HG03196 (cell line): ENCODE data around the gene TARS1.
"Not testable (repeated sequence)": the region's sequence is repeated elsewhere in the genome, so short reads cannot be mapped to it uniquely, and the experiment has no call there.

Experiments
- ATAC-seq: cut with Tn5 transposase; IDR thresholded peaks from one replicate; pipeline ENCODE4 v1.9.1; 2021; ENCODE audit not compliant: unreplicated experiment

The TARS1 gene

DNA sequence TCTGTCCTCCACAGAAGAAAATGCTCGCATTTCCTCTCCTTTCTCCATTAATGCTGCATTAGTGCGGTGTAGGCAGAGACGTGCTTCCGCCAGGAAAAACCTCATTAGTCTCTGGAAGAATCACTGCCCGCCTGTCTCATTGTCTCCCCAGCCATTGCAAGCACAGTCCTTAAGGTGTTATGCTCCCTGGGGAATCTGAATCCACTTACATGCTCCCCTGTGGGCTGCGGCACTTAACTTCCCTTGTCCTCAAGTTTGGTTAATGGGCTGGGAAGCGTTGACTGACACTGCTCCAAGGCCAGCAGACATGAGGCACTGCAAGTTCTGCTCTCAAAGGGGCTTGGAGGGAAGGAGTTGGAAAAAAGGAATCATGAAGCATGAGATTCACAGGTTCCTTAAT is 41.6 kb downstream of the TARS1 start:
- no peak for ATAC-seq

DNA sequence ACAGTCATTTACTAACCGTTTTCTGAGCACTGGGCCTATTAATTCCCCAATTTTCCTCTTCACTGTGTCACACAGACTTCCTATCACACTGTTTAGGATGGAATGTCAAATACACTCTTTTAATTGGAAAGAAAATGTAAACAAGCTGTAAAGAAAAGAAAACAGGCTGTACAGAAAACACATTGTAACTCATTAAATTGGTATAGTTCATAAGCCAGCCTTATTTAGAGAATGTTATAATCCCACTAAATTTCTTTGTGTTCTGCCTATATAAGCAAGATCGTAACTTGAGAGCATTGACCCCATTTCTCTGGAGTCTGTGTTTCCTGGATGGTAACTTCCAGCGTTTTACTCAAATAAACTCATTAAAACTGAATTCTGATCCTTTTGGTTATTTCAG is 46.5 kb downstream of the TARS1 start:
- no peak for ATAC-seq

DNA sequence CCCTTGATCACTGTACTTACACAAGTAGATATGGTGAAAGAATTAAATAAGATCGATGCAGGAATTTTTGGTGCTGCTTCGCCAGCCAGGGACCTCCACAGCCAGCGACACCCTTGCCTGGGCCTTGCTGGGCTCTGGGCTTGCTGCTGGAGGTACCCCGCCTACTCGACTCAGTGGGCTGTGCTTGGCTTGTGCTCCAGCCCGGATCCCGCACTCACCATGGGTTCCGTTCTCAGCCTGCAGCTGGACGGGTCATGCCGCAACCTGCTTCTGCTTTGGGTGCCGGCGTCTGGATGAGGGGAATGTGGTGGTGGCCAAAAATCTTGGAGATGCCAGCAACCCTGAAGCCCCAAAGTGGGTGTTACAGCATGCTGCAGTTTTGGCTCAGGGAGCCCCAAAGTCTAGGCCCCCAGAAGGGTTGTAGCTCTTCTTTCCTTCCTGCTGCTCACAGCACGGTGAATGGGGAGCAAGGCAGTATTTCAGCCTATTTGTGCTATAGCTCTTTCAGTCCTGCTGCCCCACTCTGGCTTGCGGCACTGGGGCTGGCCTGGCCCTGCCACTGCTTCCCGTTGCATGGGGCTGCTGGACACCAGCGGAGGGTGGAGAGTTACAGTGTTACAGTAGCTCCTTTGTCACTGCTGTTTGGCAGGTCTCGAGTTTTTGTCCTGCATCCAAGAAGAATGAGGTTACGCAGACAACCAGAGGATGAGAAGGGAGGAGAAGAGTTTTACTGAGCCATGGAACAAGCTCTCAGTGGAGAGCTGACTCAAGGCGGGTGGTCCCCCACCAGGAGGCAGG is 48.0 kb downstream of the TARS1 start:
- no peak for ATAC-seq

DNA sequence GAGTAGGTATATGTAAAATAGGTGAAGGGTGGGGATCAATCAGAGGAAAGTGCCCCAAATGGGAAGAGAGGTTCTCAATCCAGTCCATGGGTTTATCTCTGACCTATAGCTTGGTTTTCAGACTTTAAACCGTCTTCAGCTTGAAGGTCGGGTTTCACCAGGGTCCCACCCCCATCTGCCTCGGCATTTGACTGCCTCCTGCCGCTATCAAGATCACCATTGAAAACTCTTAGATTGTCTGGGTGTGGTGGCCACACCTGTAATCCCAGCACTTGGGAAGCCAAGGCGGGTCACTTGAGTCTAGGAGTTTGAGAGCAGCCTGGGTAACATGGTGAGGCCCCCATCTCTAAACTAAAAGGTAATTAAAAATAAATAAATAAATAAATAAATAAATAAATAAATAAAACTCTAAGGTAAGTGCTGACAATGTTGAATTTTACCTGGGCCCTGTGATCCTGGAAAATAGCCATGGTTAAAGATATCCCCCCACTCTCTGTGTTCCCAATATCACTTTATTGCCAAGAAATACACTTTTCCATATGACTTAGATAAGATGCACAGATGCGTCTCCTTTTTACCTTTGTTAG is 48.8 kb downstream of the TARS1 start:
- no peak for ATAC-seq

DNA sequence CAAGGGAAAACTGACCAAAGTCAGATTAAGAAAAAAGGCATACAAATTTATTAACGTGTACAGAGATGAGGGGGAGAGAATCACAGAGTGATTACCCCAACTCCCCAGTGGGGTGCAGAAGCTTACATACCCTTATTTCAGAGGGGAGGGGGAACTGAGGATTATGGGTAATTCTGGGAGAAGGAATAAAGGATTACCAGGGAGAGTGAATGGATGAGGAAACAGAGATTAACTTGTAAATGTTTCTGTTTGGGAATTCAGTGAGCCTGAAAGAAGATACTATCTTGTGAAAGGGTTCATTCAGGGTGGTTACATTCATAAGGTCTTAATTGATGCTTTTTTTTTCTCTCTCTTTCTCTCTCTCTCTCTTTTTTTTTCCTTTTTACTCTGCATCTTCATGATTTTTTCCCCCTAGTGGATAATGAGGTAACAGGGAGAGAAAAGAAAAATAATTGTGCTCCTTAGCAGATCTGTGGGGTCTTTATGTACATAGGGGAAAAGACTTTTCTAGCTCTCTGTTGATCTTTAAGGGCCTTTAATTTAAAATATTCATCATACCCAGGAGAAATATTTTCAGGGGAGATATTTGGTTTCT is 49.4 kb downstream of the TARS1 start:
- no peak for ATAC-seq

DNA sequence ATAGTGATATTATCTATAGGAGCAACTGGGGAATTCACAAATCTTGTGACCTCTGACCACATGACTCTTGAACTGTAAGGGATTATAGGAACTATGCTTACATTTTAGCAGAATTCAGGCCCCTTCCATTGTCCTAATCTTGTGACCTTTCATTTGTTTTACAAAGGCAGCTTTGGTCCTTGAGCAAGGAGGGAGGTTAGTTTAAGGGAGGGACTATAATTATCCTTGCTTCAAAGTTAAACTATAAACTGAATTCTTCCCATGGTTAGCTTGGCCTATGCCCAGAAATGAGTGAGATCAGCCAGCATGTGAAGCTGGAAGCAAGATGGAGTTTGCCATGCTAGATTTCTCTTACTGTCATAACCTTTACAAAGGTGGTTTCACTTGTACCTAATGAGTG is 51.2 kb downstream of the TARS1 start:
- ATAC-seq: no peak

DNA sequence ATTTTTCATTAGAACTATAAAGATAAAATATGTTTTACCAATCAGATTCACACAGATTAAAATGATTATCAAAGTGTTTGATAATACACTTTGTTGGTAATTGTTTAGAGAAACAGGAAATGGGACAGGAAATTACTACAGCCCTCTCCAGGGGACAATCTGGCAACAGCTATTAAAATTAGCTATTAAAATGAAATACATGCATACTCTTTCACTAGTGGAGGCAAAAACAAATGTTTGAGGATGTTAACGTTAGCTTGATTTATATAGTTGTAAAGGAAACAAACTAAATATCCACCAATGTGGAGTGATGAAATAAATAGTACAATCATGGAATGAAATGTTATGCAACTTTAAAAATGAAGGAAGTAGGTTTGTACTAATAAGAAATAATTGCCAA is 53.7 kb downstream of the TARS1 start:
- no peak for ATAC-seq

DNA sequence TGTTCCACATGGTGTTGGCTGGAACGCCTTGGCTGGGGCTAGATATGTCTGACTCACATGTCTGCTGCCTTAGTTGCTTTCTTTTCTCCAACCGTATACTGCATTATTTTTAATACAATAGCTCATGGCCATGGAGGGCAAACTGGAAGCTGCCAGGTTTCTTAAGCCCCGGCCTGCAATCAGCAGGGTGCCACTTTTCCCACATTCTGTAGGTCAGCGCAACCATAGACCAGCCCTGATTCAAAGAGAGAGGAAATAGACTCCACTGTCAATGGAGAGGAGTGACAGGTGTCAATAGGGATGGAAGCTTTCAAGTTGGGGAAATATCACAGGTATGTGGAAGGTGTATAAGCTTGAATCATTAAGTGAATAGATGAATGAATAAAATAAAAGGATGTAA is 60.5 kb downstream of the TARS1 start:
- ATAC-seq: no peak

DNA sequence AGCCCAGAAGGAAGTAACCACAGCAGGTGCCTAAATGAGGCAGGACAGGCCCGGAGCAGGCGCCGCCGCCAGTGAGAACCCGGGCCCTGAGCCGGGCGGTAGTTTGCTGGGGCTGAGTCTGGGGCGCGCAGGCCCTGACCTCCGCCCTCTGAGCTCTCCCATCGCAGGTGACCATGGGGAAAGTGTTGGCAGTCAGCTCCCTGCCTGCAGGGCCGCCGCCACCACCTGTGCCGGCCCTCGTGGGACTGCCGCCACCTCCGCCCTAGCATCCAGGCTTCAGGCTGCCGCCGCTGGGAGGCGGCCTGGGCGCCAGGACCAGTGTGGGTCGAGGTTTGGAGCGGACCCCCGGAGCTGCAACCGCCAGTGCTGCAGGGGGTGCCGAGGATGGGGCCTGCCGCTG is 61.1 kb downstream of the TARS1 start:
- ATAC-seq: no peak

DNA sequence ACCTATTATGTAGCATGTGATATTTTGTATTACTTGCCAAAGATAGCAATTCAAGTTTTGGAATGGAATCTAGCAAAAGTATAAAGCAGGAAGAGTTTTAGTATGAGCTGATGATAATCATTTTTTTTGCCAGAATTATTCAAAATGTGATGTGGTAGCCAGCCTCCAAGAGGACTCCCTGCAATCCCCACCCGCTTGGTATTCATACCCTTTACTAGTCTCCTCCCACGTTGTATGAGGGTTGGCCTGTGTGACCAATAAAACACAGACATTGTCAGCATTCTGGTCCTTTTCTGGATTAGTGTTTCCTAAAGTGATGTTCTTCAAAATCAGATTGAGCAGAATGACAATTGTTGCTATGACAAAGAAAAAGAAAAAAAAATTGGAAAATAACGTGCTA is 63.8 kb downstream of the TARS1 start:
- no peak for ATAC-seq

DNA sequence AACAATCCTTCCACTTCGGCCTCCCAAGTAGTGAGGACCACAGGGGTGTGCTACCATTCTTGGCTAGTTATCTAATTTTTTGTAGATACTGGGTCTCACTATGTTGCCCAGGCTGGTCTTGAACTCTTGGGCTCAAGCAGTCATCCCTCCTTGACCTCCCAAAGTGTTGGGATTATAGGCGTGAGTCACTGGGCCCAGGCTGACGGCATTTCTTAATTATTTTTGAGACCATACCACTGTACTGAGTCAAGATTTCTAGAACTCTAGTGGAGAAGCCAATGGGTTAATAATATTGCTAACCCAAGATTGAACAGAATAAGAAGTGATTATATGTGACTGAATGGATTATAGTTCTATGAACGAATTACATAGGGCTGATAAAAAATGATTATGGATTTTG is 66.7 kb downstream of the TARS1 start:
- ATAC-seq: no peak

DNA sequence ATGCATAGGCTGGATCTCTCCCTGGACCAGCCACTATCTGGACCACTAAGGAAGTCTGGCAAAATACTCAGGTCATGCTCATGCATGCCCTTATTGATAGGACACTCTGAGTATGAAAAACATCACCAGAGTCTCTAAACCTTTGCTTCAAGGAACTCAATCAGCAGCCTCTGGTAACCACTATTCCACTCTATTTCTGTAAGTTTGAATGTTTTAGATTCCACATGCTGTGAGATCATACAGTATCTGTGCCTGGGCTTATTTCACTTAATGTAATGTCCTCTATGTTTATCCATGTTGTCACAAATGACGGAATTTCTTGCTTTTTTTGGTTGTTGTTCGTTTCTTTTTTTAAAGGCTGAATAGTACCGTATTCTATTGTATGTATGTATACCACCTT is 68.3 kb downstream of the TARS1 start:
- no peak for ATAC-seq

DNA sequence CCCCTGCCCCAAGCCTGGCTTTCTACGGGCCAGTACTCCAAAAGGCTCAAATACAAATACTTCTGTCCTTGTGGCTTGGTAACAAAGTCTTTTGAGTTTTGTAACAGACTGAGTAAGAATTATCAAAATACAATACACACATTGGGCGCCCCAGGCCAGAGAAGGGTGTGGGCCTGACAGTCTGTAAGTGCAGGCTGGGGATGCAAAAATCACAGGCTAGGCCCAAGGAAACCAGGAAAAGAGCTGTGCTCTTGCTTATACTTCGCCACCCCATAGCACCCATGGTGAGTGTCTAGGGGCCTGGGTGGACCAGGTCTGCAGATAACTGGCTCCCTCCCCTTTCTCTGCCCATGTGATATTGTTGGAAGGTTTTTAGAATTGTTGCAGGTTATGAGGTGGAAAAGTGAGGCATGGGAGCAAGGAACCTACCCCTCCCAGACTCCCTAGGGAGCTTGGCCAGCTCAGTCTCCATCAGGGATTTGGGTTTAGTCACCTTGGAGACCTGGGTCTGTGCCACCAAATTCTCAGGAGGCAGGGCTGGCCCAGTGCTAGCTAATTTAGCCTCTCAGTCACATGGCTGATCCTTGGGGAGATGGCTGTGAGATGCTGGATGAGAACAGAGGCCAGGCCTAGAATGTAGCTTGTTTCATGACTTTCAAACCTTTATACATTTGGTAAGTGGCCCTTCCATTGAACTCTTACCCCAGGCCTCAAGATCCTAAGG is 72.9 kb downstream of the TARS1 start:
- ATAC-seq: no peak

DNA sequence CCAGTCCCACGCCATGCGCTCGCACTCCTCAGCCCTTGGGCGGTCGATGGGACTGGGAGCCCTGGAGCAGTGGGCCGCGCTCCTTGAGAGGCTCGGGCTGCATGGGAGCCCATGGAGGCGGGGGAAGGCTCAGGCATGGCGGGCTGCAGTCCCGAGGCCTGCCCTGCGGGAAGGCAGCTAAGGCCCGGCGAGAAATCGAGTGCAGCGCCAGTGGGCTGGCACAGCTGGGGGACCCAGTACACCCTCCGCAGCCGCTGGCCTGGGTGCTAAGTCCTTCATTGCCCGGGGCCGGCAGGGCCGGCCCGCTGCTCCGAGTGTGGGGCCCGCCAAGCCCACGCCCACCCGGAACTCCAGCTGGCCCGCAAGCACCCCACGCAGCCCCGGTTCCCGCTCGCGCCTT is 74.6 kb downstream of the TARS1 start:
- not testable (repeated sequence) for ATAC-seq

DNA sequence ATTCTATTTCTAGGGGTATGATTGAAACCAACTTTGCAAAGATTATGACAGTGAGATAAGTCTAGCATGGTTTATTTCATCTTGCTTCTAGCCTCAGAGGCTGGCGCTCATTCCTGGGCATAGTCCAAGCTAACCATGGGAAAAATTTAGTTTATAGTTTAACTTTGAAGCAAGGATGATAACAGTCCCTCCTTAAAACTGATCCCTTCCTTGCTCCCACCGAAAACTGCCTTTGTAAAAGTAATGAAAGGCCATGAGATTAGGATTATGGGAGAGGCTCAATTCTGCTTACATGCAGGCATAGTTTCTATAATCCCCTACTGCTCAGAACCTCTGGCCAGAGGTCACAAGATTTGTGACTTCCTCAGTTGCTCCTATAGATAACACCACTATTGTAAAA is 75.7 kb downstream of the TARS1 start:
- no peak for ATAC-seq
